T-cell (primary cell): Measurements from ENCODE around the gene MAP2K1. TPM values are rescaled to one million over a fixed set of nuclear protein-coding genes. Genes with fewer than 3 reads are reported as not detected.

Experiments used
- ATAC-seq, 4 experiments: fragments of 200-7000 bp in 3 of 4; fragments of 150-1000 bp in 1 of 4; cut with Tn5 transposase; replicated peaks in 1 of 4; 1 replicate in 3 of 4; 2 replicates in 1 of 4; pipeline ENCODE4 v1.10.0; 2021; ENCODE audit warnings: moderate library complexity in 3 of 4, mild to moderate bottlenecking in 2 of 4, moderate number of reproducible peaks in 1 of 4
- CTCF ChIA-PET, 2 donors: fragments of 300-600 bp; sonication (Branson Sonifier 250); formaldehyde crosslinking; loops; one replicate each; lab custom pipeline; 2022; ENCODE audit warnings: antibody characterized with exemption in 2 of 2; lab: Charles Lee
- POLR2A ChIA-PET, 2 donors: fragments of 300-600 bp; sonication (Branson Sonifier 250); formaldehyde crosslinking; loops; one replicate each; lab custom pipeline; 2022; ENCODE audit warnings: antibody characterized with exemption in 2 of 2; lab: Charles Lee
- DNase-seq, 35 experiments: peaks; one replicate each; pipeline versions ENCODE4 v3.0.0 to v3.0.0-alpha.2; 2013 to 2023
- H3K27ac ChIP-seq: one replicate; pipeline ENCODE4 v1.5.1; 2013; ENCODE audit warnings: low read length
- H3K27me3 ChIP-seq, 2 experiments: replicated peaks in 1 of 2; 1 replicate in 1 of 2; 2 replicates in 1 of 2; pipeline versions ENCODE4 v1.6.1 to v1.7.0; 2013; ENCODE audit warnings: low read length in 1 of 2, mixed read lengths in 1 of 2; ENCODE audit not compliant: control insufficient read depth in 2 of 2, insufficient read depth in 2 of 2; ENCODE audit errors: extremely low read depth in 1 of 2
- H3K36me3 ChIP-seq, 2 donors: 1 replicate in 1 of 2; 2 replicates in 1 of 2; pipeline versions ENCODE4 v1.6.1 to v1.7.0; 2013; ENCODE audit warnings: low read length in 1 of 2; ENCODE audit not compliant: control insufficient read depth in 2 of 2, insufficient read depth in 1 of 2; ENCODE audit errors: extremely low read depth in 1 of 2
- H3K4me1 ChIP-seq, 2 experiments: 1 replicate in 1 of 2; 2 replicates in 1 of 2; pipeline versions ENCODE4 v1.6.1 to v1.7.0; 2013; ENCODE audit warnings: low read length in 2 of 2, mixed read lengths in 1 of 2; ENCODE audit not compliant: insufficient read depth in 2 of 2, control insufficient read depth in 1 of 2; ENCODE audit errors: extremely low read depth in 1 of 2
- H3K4me3 ChIP-seq, 2 donors: 1 replicate in 1 of 2; 2 replicates in 1 of 2; pipeline versions ENCODE4 v1.5.1 to v1.7.0; 2013; ENCODE audit warnings: mild to moderate bottlenecking in 2 of 2, low read length in 1 of 2, moderate library complexity in 1 of 2; ENCODE audit not compliant: control insufficient read depth in 1 of 2; ENCODE audit errors: extremely low read depth in 1 of 2
- H3K9me3 ChIP-seq: 2 replicates; pipeline ENCODE4 v1.7.0; 2013
- H3K27ac Mint-ChIP-seq, 2 donors: one replicate each; pipeline ENCODE4 v1.8.0; 2020 to 2021; ENCODE audit warnings: mild to moderate bottlenecking in 2 of 2, mixed read lengths in 2 of 2
- H3K27me3 Mint-ChIP-seq, 2 donors: one replicate each; pipeline ENCODE4 v1.8.0; 2021 to 2022; ENCODE audit warnings: mixed read lengths in 2 of 2
- H3K36me3 Mint-ChIP-seq: one replicate; pipeline ENCODE4 v1.8.0; 2021; ENCODE audit warnings: mixed read lengths
- H3K4me1 Mint-ChIP-seq, 3 donors: one replicate each; pipeline ENCODE4 v1.8.0; 2020 to 2022; ENCODE audit warnings: mixed read lengths in 3 of 3, mild to moderate bottlenecking in 1 of 3
- H3K4me3 Mint-ChIP-seq, 3 donors: one replicate each; pipeline ENCODE4 v1.8.0; 2020 to 2022; ENCODE audit warnings: mild to moderate bottlenecking in 3 of 3, mixed read lengths in 3 of 3, moderate library complexity in 3 of 3
- H3K9me3 Mint-ChIP-seq, 3 donors: one replicate each; pipeline ENCODE4 v1.8.0; 2020 to 2022; ENCODE audit warnings: mixed read lengths in 3 of 3
- WGBS: methylation state at CpG from one replicate; pipeline ENCODE4 v1.1.5; 2013; ENCODE audit warnings: missing lambda C conversion rate; ENCODE audit not compliant: insufficient coverage; 5-methylcytosine and 5-hydroxymethylcytosine counted together
- total RNA-seq, 35 experiments: library from RNA in 6 of 35; stranded (reverse) in 6 of 35; fragments of 120-200 nt in 1 of 35; gene quantifications; one replicate each; pipeline versions ENCODE4 v1.2.1 to v1.2.4 and lab custom pipeline; 2013 to 2026

Gene MAP2K1
- total RNA-seq, 5 donors from 2014 or later (not counting 1 experiment from before 2014, with no cell fraction given) = 38.7 to 62.8 (median 49.4) TPM

- ChIA-PET POLR2A (interaction anchor here (0.7 to 0.9 kb wide), 2 partner anchors 14 to 21 kb away, joined by 3 to 4 read pairs; no protein-coding TSS in a partner anchor), CTCF (interaction anchor here in 1 of 2 donors (0.7 to 2.6 kb wide), 4 partner anchors 9 to 22 kb away, joined by 3 to 15 read pairs (median 4); partner anchors contain the start of gene MAP2K1)
- H3K27me3 Mint-ChIP-seq = no peaks in the 10 kb centered on the region
- H3K4me1 Mint-ChIP-seq = peaks cover 89 to 94% (median 92%) of the 10 kb centered on the region in 3 donors
- 56% methylated on average over 6 of the region's 7 CpGs for WGBS
- H3K27ac Mint-ChIP-seq = peak overlapping the region; percentile 69 to 82
- Histone ChIP-seq H3K27ac (no peak overlapping the region), H3K4me3 (peak overlapping the region in 1 of 2 donors; percentile 12), H3K9me3 (no peaks in the 10 kb centered on the region), H3K36me3 (peaks cover 0 to 4% of the 10 kb centered on the region in 2 donors), H3K4me1 (peaks cover 56 to 87% of the 10 kb centered on the region in 2 experiments), H3K27me3 (no peaks in the 10 kb centered on the region)
- H3K9me3 Mint-ChIP-seq = no peaks in the 10 kb centered on the region
- ATAC-seq (no peak), DNase-seq (no peak)
- peak overlapping the region; percentile 57 to 63 (median 60) for H3K4me3 Mint-ChIP-seq
- H3K36me3 Mint-ChIP-seq = peaks cover 8% of the 10 kb centered on the region
Measured at GRCh38 chr15:66404532-66404931, 17.8 kb downstream of the MAP2K1 start.

GRCh38 chr15:66405007-66405406, 18.3 kb downstream of the MAP2K1 start:
- Mint-ChIP-seq H3K27ac (peak overlapping the region in 1 of 2 donors; percentile 82), H3K9me3 (no peaks in the 10 kb centered on the region), H3K27me3 (no peaks in the 10 kb centered on the region), H3K36me3 (peaks cover 7% of the 10 kb centered on the region), H3K4me3 (peak overlapping the region in 2 of 3 donors; percentile 60 to 63), H3K4me1 (peaks cover 94 to 97% (median 96%) of the 10 kb centered on the region in 3 donors)
- H3K4me1 ChIP-seq = peaks cover 61 to 88% of the 10 kb centered on the region in 2 experiments
- ChIA-PET POLR2A (interaction anchor here (0.9 kb wide), 2 partner anchors 21 to 24 kb away, joined by 3 read pairs; no protein-coding TSS in a partner anchor), CTCF (interaction anchor here in 1 of 2 donors (0.5 to 2.6 kb wide), 4 partner anchors 9 to 995 kb away, joined by 3 to 15 read pairs (median 4); partner anchors contain the start of gene MAP2K1)
- DNase-seq (no peak), ATAC-seq (no peak)
- H3K9me3 ChIP-seq = no peaks in the 10 kb centered on the region
- no peak overlapping the region for H3K4me3 ChIP-seq
- no peaks in the 10 kb centered on the region for H3K27me3 ChIP-seq
- no CpG with 5 or more reads among the region's 2 CpGs for WGBS
- no peak overlapping the region for H3K27ac ChIP-seq
- H3K36me3 ChIP-seq = peaks cover 0 to 4% of the 10 kb centered on the region in 2 donors

DNA sequence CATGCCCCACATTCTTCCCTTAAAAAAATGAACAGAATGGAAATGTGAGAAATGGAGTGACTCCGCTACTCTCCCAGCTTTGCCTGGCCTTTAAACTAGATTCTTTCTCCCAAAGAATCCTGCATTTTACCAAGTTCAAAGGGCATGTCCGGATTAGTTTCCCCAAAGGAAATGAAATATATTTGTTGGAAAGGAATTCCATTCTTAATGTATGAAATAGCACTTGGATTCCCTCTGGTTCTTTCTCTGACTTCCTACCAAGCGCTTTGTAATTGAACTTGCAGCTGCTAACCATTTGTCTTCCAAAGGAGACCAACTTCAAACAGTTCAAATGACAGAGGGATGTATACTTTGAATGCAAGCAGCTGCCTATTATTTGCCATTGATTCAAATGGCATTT, 18.9 kb downstream of the MAP2K1 start:
- H3K27ac ChIP-seq = no peak overlapping the region
- H3K27me3 ChIP-seq = no peaks in the 10 kb centered on the region
- H3K27me3 Mint-ChIP-seq = no peaks in the 10 kb centered on the region
- H3K9me3 ChIP-seq = no peaks in the 10 kb centered on the region
- DNase-seq (no peak), ATAC-seq (no peak)
- H3K4me3 Mint-ChIP-seq = peak overlapping the region in 1 of 3 donors; percentile 20
- H3K36me3 ChIP-seq = no peaks in the 10 kb centered on the region
- H3K4me1 Mint-ChIP-seq = peaks cover 94 to 97% (median 96%) of the 10 kb centered on the region in 3 donors
- WGBS = no CpG with 5 or more reads among the region's 3 CpGs
- peaks cover 1% of the 10 kb centered on the region for H3K36me3 Mint-ChIP-seq
- CTCF ChIA-PET = interaction anchor here in 1 of 2 donors (0.5 kb wide), 1 partner anchor 994 kb away, joined by 4 read pairs; no protein-coding TSS in a partner anchor
- no peak overlapping the region for H3K27ac Mint-ChIP-seq
- peaks cover 60 to 88% of the 10 kb centered on the region in 2 experiments for H3K4me1 ChIP-seq
- H3K4me3 ChIP-seq = no peak overlapping the region
- POLR2A ChIA-PET = interaction anchor here in 1 of 2 donors (0.9 kb wide), 1 partner anchor 24 kb away, joined by 3 read pairs; no protein-coding TSS in a partner anchor
- no peaks in the 10 kb centered on the region for H3K9me3 Mint-ChIP-seq

GRCh38 chr15:66408254-66408653, 21.5 kb downstream of the MAP2K1 start:
- ATAC-seq (no peak), DNase-seq (no peak)
- H3K27me3 Mint-ChIP-seq = no peaks in the 10 kb centered on the region
- Histone ChIP-seq H3K27ac (no peak overlapping the region), H3K9me3 (no peaks in the 10 kb centered on the region), H3K4me1 (peaks cover 63 to 82% of the 10 kb centered on the region in 2 experiments), H3K27me3 (no peaks in the 10 kb centered on the region), H3K4me3 (no peak overlapping the region), H3K36me3 (no peaks in the 10 kb centered on the region)
- peaks cover 89 to 92% (median 91%) of the 10 kb centered on the region in 3 donors for H3K4me1 Mint-ChIP-seq
- H3K9me3 Mint-ChIP-seq = no peaks in the 10 kb centered on the region
- H3K36me3 Mint-ChIP-seq = no peaks in the 10 kb centered on the region
- peak overlapping the region in 1 of 3 donors; percentile 75 for H3K4me3 Mint-ChIP-seq
- no peak overlapping the region for H3K27ac Mint-ChIP-seq
- CTCF ChIA-PET = no interaction called here
- WGBS = 90% methylated on average over 2 of the region's 4 CpGs
- POLR2A ChIA-PET = no interaction called here

DNA sequence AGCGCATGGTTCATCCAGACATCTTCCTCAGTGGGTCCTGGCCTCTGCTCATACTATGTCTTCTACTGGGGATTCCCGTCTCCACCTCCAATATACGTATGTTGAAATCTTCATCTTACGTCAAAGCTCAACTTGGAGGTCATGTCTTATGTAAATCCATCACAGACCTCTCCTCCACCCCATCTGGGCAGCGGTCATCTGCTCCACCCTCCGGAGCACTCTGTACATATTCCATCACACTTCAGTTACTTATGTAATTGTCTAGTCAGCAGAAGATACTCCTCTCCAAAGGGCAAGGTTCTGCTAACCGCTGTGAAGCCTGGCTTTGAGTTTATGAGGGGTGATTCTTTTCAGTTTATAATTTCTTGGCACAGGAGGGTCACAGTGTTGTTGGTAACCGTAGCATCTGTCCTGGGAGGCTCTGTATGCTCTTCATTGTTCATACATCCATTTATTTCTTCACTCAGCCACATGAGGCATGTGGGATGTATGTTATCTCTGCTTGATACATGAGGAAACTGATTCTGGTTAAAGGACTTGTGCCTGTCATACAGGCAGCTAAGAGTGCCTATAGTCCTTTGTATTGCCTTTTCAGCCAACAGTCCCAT, 22.1 kb downstream of the MAP2K1 start:
- Mint-ChIP-seq H3K9me3 (no peaks in the 10 kb centered on the region), H3K27ac (no peak overlapping the region), H3K36me3 (no peaks in the 10 kb centered on the region), H3K27me3 (no peaks in the 10 kb centered on the region), H3K4me1 (peaks cover 88 to 92% (median 90%) of the 10 kb centered on the region in 3 donors), H3K4me3 (peak overlapping the region in 1 of 3 donors; percentile 75)
- H3K9me3 ChIP-seq = no peaks in the 10 kb centered on the region
- CTCF ChIA-PET = no interaction called here
- WGBS = 100% methylated on average over 1 of the region's 8 CpGs
- H3K27me3 ChIP-seq = no peaks in the 10 kb centered on the region
- no peaks in the 10 kb centered on the region for H3K36me3 ChIP-seq
- POLR2A ChIA-PET = no interaction called here
- ATAC-seq (no peak), DNase-seq (no peak)
- H3K27ac ChIP-seq = no peak overlapping the region
- peaks cover 63 to 81% of the 10 kb centered on the region in 2 experiments for H3K4me1 ChIP-seq
- no peak overlapping the region for H3K4me3 ChIP-seq

GRCh38 chr15:66409565-66410108, 22.9 kb downstream of the MAP2K1 start:
- ATAC-seq (no peak), DNase-seq (no peak)
- Histone ChIP-seq H3K27ac (no peak overlapping the region), H3K36me3 (peaks cover 0 to 3% of the 10 kb centered on the region in 2 donors), H3K4me3 (no peak overlapping the region), H3K27me3 (no peaks in the 10 kb centered on the region), H3K9me3 (peaks cover 2% of the 10 kb centered on the region), H3K4me1 (peaks cover 58 to 76% of the 10 kb centered on the region in 2 experiments)
- ChIA-PET POLR2A (no interaction called here), CTCF (no interaction called here)
- Mint-ChIP-seq H3K4me3 (peak overlapping the region in 2 of 3 donors; percentile 18 to 75), H3K9me3 (peaks cover 0 to 5% (median 0%) of the 10 kb centered on the region in 3 donors), H3K4me1 (peaks cover 84 to 89% (median 86%) of the 10 kb centered on the region in 3 donors), H3K27ac (peak overlapping the region; percentile 11 to 15), H3K36me3 (peaks cover 5% of the 10 kb centered on the region), H3K27me3 (no peaks in the 10 kb centered on the region)
- WGBS = no CpG with 5 or more reads among the region's 3 CpGs
